Measurements from ENCODE around the gene MAST4.
"Not testable (repeated sequence)": the region's sequence is repeated elsewhere in the genome, so short reads cannot be mapped to it uniquely, and the experiment has no call there.

The MAST4 gene

DNA sequence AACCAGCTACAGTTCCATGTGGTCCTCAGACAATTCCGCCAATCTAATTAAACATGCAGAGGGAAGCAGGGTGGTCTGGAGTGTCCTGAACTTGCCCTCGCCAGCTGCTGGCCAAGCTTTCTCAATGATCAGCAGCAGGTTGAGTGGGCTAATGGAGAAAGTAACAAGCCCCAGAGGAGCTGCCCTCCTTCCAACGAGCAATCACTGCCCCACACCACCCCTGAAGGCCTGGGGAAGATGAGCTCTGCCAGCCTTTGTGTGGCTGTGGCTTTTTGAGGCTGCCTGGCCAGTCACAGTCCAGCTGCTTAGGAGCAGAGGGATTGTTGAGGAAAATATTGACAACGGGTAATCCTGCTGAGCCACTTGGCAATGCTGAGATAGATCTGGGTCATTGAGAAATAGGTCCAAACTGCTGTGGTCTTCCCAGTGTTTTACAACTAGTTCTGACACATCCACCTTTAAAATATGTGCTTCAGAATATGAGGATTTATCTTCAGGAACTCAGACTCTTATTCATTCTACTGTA, 493.1 kb downstream of the MAST4 start:
- DNase-seq (ENCODE audit: low spot score): peak; percentile 21

DNA sequence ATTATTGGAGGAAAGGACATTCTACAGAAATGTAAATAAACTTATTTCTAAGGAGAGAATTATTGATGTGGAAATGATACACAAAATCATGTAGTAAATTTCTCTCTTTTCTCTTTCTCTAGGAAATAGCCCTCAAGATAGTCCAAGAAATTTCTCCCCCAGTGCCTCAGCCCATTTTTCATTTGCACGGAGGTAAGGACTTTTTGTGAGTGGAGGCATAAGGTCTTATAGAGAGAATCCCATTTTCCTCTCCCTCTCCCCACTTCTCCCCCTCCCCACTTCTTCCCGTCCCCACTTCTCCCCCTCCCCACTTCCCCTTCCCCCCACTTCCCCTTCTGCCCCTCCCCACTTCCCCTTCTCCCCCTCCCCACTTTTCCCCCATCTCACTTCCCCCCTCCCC, 493.8 kb downstream of the MAST4 start:
- DNase-seq (ENCODE audit: low spot score): no peak

DNA sequence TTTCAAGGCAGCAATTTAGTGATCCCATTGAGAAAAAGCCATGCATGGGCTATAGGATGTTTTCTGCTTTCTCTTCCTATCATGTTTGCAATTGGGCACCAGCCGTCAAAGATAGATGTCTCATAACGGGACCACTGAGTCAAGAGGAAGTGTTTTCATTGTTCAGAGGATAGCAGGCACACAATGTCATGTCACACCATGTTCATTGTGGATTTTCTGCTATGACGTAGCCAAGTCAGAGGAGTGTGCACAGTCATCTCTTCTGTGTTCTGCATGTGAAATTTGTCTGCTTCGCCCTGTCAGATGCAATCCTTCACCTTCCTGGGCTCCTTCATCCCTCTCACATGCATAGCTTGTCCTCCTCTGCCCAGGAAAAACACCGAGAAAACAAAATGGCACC, 494.4 kb downstream of the MAST4 start:
- DNase-seq (ENCODE audit: low spot score): no peak

DNA sequence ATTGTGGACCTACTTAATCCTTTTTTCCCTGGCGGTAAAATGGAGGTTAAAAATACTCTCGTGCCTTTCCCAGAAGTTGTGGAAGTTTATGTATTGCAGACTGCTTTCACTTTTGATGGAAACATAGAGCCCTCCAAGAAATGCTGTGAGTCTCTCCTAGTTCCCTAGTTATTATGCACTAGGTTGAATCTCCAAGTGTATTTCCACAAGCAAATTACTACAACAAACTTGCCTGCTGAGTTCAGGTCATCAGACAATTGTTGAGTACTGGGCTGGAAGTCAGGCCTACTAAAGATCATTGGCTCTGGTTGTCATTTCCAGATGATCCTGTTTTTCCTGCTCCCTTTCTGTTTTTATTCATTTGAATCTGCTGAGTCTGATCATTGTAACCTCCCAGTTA, 496.3 kb downstream of the MAST4 start:
- peak; percentile 7 for DNase-seq (ENCODE audit: low spot score)

DNA sequence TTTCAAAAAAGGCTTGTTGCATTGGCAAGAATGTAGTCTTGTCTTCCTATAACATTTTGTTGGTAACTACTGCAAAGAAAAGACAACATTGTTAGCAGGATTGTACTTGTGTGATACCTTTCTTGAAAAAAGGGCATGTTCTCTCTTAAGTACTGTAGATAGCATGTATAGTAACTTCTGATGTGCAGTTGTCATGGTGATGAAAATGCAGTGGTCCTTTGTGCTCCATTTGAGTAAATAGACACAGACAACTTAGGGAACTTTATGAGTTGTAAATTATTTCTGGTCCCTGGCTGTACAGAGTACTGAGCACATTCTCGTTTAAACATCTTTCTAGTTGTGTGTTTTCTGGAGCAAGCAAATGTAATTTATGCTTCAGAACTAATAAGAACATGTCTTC, 497.1 kb downstream of the MAST4 start:
- no peak for DNase-seq (ENCODE audit: low spot score)

DNA sequence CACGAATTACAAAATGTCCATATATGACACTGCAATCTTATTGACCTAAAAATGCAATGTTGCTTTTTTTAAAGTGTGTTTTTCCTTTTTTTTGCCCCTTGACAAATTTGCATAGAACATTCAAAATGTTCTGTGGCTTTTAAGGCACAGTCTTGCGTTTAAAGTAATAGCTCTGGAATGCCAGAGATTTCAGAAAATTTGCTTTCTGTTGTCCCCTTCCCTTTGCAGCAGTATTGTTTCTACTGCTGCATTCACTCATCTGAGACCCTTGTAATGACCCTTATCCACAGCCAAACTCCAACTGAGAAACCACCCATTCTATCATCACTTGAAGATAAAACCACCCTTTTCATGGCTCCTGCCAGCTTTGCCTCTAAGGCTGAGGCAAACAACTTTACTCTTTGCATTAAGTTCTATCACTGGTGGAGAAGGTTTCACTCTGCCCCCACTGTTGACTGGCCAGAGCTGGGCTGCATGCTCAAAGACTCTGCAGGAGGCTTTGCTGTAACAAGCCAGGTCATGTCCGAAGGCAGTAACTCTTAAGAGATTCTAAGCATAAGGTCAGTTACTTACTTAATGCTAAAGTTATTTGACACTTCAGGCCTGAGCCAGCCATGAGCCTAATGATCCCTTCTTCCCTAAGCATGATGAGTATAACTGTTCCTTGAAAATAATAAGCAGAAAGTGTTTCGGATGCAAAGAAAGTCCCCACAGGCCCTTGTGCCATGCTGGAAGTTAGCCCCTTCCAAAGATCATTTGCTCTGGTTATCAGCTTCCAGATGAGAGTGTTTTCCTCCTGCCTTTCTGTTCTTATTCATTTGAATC, 498.5 kb downstream of the MAST4 start:
- DNase-seq (ENCODE audit: low spot score): peak; percentile 18

DNA sequence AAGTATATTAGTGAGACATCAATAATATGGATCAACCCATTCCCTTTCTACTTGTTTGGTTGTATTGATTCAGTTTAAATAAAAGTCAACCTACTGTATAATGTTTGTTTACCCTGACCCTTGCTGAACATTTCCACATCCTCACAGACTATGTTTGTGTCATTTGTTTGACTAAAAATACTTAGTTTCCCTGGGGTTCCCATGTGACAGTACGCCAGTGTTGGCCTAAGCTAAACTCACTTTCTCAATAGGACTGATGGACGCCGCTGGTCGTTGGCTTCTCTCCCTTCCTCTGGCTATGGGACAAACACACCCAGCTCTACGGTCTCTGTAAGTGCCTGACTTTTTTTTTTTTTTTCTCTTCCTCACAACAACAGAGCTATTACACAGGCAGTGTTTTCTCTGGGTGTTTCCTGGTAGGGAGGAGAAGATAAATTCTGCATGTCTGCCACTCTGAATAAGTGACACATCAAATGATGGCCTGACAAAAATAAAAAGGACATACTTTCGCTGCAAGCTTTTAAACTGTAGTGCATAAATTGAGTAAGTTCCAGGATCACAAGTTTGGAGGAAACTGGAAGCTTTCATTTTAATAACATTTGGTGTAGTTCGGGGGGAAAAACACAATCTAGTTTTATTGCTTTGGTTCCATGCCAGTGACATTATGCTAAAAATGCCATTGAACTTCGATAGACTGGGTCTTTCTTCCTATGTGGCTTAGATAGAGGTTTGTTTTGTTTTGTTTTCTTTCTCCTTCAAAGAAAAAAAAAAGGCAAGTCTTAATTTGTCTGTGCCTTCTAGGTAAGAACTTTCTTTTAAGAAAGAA, 499.4 kb downstream of the MAST4 start:
- DNase-seq (ENCODE audit: low spot score): peak; percentile 25

DNA sequence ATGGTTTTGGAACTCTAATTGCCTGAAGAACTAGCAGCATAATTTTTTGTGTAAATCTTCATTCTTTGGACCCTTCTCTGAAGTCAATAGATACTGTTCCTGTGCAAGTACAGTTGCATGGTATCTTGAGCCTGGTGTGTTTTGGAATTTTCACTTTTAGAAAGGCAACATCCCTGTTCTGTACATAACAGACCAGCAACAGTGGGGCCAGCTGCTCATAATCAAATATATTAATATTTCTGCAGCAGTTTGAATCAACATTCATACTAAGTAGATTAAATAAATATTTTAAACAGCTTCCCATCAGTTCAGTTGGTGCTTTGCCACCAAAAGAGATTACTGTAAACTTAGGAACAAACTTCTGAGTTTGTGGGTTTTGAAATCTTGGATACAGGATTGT, 502.5 kb downstream of the MAST4 start:
- no peak for DNase-seq (ENCODE audit: low spot score)

DNA sequence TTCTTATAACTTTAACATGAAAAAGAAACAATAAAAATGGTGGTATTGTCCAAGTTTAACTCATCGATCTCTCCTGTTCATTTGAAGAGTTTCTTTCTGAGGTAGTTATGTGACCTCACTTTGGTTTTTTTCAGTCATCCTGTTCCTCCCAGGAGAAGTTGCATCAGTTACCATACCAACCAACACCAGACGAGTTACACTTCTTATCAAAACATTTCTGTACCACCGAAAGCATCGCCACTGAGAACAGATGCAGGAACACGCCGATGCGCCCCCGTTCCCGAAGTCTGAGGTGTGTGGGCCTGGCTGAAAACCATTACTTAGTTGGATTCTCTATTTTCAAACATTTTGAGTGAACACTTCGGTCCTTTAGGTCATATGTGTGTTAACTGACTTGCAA, 504.1 kb downstream of the MAST4 start:
- DNase-seq (ENCODE audit: low spot score): no peak

DNA sequence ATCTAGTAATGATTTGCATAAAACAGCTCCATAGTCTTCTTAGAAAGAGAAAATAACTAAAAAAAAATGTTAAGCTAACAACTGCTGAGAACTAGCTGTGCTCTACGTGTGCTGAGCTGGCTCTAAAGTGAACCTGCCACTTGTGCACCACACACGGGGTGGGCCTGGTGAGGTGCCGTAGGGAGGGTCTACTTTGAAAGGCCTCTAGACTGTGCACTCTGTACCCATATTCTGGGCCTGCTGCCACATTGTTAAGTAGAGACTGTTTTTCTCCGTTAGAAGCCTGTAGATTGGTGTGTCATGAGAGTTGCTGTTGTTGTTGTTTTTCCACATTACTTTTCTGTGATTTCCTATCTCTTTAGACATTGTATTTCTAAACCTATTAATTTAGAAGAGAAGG, 506.5 kb downstream of the MAST4 start:
- no peak for DNase-seq (ENCODE audit: low spot score)

DNA sequence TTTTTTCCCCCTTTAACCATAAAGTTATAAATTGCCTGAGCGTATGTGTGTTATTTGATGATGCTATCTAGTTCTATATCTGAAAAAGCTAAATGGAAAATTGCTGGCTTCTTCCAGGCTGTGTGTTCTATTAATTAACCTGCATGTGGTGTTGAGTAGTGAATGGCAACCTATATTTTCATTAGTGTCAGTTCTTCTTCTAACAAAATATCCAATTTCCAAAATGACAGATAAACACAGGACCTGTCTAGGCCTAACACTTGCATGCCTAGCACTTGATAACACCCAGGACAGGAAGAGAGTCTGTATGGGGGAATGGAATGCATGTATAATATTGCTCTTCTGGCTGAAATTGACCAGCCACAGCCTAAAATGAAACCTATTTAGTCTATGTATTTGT, 508.7 kb downstream of the MAST4 start:
- no peak for DNase-seq (ENCODE audit: low spot score)

DNA sequence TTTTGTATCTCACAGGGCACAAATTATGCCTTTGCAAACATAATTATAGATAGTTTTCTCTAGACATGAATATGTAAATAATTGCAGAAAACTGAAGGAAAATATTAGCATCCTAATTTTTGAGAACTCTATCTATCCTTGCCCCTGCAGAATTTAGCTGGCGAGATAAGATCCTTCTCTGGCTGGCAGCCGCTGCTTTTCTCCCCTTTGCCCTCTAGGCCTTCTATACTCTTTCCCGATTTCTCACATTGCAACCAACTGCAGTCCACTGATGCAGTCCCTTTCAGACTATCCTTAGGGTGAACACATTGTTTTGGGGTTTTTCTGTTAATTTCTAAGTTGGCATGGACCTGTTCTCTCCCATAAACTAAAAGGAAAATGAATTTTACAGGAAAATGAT, 509.1 kb downstream of the MAST4 start:
- DNase-seq (ENCODE audit: low spot score): no peak

DNA sequence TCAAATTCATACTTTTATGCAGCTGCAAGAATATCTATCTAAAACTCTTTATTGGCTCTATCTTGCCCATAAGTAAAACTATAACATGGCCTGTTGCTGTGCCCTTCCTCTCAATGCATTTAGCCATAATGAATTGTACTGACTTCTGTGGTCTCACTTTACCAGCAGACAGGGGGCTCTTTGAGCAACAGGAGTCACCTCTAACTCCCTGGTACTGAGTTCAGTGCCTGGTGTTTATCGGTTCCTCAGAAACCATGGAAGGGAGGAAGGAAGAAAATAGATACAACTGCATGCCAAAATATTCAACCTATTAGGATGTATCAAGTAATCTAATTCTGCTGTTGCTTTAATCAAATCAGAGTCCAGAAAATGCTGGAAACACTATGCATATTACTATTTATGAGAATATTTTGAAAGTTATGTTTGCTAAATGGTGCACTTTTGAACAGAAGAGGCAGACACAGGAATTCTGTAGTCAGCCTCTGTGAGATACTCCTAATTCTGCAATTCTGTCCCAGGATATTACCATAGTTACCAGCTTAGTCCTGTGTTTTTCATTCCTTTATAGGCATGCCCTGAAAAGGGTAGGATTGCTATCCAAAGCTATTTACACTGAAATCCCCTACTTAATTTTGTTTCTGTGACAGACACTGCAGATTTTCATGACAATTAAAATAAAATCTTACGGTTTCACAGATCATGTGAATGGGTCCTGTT, 510.6 kb downstream of the MAST4 start:
- no peak for DNase-seq (ENCODE audit: low spot score)

DNA sequence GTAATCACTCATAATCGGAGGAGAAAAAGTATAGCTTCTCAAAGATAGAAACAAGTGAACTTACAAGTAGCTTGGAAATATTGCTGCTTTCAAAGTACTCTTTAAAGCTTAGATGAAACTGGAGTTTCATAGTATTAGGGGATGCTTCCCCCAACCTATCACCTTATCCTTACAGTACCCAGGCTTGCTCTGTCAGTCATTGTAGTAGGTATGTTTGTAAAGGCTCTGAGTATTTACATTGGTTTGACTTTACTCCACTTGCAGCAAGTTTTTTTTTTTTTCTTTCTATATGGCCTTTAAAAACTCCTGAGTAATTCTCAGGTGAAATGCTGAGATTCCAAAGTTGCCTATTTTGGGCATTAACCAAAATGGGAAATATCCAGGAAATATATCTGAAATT, 515.6 kb downstream of the MAST4 start:
- no peak for DNase-seq (ENCODE audit: low spot score)

DNA sequence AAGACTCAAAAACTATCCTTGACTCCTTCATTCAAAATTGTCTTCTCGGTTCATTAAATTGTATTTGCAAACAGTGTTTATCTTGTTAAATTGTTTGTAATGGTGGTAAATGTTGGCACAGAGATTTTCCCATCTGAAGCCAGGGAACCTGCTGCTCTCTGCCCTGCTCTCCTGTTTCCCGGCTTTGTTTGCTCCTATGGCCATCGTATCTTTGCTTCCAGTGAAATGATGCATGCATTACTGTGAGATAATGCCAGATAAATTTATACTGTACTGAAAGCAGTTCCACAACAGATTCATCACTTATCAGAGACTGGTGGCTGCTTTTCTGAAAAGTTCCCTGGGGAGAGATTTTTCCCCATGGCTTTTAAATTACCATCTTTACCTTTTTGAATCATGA, 519.1 kb downstream of the MAST4 start:
- no peak for DNase-seq (ENCODE audit: low spot score)

DNA sequence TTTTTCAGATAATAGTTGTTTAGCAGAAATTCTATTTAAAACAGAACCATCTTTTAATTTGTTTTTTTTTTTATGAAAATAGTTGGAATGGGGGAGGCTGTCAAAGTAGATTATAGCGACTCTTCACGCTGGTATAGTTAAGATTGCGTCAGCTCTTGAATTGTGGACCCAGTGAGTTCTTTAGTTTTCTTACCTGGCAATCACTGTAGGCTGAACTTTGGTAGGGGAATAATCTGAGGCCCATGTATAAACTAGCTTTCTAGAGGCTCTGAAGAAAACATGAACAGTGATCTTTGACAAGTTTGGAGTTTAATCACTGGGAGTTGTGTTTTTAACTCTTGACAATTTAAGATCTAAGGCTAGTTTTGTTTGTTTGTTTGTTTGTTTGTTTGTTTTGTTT, 519.6 kb downstream of the MAST4 start:
- no peak for DNase-seq (ENCODE audit: low spot score)

DNA sequence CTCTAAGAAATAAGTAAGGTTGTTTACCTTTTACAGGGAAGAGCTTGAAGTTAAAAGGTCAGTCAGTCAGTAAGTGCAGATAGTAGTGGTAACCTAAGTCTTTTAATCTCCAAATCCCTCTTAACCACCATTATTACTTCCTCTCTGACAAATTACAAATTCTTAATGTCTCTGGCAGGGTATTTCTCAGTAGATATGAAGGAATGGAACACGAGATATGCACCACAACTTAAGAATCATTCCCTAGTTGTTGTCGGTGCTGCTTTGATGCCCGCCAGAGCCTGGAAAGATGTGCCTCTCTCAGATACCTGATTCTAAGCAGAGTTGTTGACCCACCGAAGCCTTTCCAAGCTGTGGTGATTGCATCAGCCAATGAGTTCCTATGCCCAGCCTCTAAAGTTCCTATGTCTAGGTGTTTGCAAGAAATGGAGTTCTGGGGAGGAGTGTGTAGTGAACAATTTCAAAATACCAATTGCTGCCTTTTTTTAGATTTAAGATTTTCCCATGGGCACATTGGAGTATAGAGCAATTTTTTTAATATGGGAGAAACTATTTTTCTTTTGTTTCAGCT, 521.9 kb downstream of the MAST4 start:
- no peak for DNase-seq (ENCODE audit: low spot score)

DNA sequence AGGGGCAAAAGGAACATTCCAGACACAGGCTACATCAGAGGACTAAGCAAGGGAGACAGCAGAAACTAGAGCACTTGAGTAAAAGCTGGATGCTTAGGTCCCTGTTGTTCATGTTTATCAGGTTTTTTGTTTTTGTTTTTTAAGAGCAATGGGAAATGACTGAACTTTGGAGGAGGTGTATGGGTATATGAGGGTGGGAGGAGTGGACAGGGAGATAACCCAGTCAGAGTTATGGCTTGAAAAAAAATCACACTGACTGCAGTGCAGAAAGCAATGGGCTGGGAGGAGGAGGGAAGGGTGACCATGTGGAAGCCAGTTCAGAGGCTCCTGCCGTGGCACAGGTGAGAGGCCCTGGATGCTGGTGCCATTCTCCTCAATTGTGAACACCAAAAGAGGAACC, 522.8 kb downstream of the MAST4 start:
- DNase-seq (ENCODE audit: low spot score): no peak

DNA sequence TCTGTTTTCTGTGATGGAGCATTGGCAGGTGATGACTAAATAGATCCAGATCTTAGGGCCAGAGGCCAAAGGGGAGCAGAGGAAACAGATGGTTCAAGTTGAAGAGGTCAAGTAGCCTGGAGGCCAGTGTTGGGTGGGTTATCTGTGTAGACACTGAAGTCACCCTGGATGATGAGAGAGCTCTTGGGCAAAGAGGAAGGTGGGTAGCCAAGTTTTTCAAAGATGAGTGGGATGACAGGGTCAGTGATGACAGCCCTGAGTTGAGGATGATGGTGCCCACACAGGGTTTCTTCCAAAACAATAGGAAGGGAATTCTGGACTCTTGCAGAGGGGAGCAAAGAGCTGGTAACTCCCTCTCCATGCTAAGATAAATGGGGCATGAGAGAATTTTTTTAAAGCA, 523.8 kb downstream of the MAST4 start:
- no peak for DNase-seq (ENCODE audit: low spot score)

DNA sequence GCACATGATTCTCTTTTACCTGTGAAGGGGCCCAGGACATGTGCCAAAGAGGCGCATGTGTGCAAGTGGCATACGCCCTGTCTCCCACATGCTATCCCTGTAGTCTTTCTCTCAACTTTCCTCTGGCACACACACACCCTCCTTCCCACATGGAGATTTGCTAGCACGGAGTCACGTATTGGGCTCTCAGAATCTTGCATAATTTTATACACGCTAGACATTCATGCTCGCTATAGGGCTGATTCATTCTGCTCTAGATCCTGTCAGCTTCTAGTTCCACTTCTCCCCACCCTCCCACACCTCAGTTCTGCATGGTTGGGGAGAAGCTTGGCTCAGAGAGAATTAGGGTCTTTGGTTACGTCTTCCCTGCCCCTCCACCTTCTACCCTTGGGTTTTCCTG, 527.6 kb downstream of the MAST4 start:
- no peak for DNase-seq (ENCODE audit: low spot score)

DNA sequence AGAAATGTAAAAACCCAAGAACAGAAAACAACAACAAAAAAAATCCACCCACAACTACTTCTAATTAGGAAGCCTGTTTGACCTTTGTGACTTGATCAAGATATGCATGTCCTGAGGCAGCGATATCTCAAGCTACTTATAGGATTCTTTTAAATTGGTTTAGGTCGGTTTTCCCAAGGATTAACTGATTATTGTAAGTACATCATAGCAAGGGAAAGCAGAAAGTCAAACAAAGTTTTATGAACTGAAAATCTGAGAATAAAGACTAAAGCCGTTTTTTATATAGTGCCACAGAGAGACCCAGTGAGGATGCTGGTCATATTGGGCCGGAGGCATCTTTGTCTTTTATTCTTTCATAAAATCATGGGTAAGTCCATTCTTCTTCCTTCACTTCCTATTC, 528.4 kb downstream of the MAST4 start:
- DNase-seq (ENCODE audit: low spot score): no peak

DNA sequence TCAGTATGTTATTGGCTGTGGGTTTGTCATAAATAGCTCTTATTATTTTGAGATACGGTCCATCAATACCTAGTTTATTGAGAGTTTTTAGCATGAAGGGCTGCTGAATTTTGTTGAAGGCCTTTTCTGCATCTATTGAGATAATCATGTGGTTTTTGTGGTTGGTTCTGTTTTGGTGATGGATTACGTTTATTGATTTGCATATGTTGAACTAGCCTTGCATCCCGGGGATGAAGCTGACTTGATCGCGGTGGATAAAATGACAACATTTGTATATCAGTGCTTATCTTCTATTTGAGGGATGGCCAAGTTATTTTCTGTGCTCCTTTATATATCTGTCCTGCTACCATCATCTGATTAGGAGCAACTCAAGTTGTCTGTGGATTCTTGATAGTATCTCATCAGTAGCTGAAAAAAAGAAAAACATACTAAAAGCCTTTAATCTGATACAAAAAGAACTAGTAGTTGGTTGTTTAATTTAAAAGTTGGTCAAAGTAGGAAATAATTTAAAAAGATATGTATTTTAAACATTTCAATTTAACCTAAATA, 531.2 kb downstream of the MAST4 start:
- DNase-seq (ENCODE audit: low spot score): not testable (repeated sequence)

All from AG08396 (cell line).